HG03442 (cell line): ENCODE results near the gene HEATR5A.
"Not testable (repeated sequence)": the region's sequence is repeated elsewhere in the genome, so short reads cannot be mapped to it uniquely, and the experiment has no call there.

Source experiments
- ATAC-seq: cut with Tn5 transposase; IDR thresholded peaks from one replicate; pipeline ENCODE4 v1.9.1; 2021; ENCODE audit warnings: mild to moderate bottlenecking, moderate library complexity; ENCODE audit not compliant: unreplicated experiment

Gene HEATR5A

GRCh38 chr14:31391473-31391872 lies 28.9 kb downstream of the HEATR5A start:
- ATAC-seq, result no peak

- no peak for ATAC-seq
Observed at GRCh38 chr14:31389946-31390345, 30.4 kb downstream of the HEATR5A start.

GRCh38 chr14:31388687-31389413 lies 31.5 kb downstream of the HEATR5A start:
- no peak for ATAC-seq

- ATAC-seq, result no peak
Observed at GRCh38 chr14:31387091-31387490, 33.3 kb downstream of the HEATR5A start.

GRCh38 chr14:31386271-31386670 lies 34.1 kb downstream of the HEATR5A start:
- no peak for ATAC-seq

- ATAC-seq, result no peak
Observed at GRCh38 chr14:31382221-31382620, 38.1 kb downstream of the HEATR5A start.

- ATAC-seq, result no peak
Observed at GRCh38 chr14:31380106-31380505, 40.2 kb downstream of the HEATR5A start.

- ATAC-seq, result not testable (repeated sequence)
Observed at GRCh38 chr14:31379125-31379947, 41.0 kb downstream of the HEATR5A start.

- ATAC-seq, result no peak
Observed at GRCh38 chr14:31377433-31377832, 42.9 kb downstream of the HEATR5A start.

- no peak for ATAC-seq
Observed at GRCh38 chr14:31371646-31372045, 48.7 kb downstream of the HEATR5A start.

- ATAC-seq, result no peak
Observed at GRCh38 chr14:31363331-31364073, 56.8 kb downstream of the HEATR5A start.

- ATAC-seq, result no peak
Observed at GRCh38 chr14:31362746-31363145, 57.6 kb downstream of the HEATR5A start.

GRCh38 chr14:31361761-31362160 lies 58.6 kb downstream of the HEATR5A start:
- ATAC-seq, result not testable (repeated sequence)

- ATAC-seq, result no peak
Observed at GRCh38 chr14:31360919-31361662, 59.3 kb downstream of the HEATR5A start.

- ATAC-seq, result no peak
Observed at GRCh38 chr14:31357279-31357678, 63.1 kb downstream of the HEATR5A start.

GRCh38 chr14:31346097-31346496 lies 74.3 kb downstream of the HEATR5A start:
- no peak for ATAC-seq

- no peak for ATAC-seq
Observed at GRCh38 chr14:31341280-31341679, 79.1 kb downstream of the HEATR5A start.

- ATAC-seq, result no peak
Observed at GRCh38 chr14:31340297-31341063, 79.9 kb downstream of the HEATR5A start.

- ATAC-seq, result no peak
Observed at GRCh38 chr14:31339743-31340142, 80.6 kb downstream of the HEATR5A start.

- ATAC-seq, result no peak
Observed at GRCh38 chr14:31337331-31337730, 83.0 kb downstream of the HEATR5A start.
